Transverse colon (tissue), 4 donors: ENCODE results near the gene SPEN. TPM values are rescaled to one million over a fixed set of nuclear protein-coding genes. Genes with fewer than 3 reads are reported as not detected.

Experiments used
- DNase-seq: peaks from one replicate; pipeline ENCODE4 v3.0.0-alpha.2; 2019
- H3K27ac ChIP-seq, 4 donors: fragments of 200-600 bp; sonication (generic); 2 replicates each; pipeline ENCODE4 v1.5.1; 2016 to 2018; ENCODE audit warnings: inconsistent platforms in 4 of 4
- H3K27me3 ChIP-seq: fragments of 200-600 bp; sonication (generic); 2 replicates; pipeline ENCODE4 v1.5.1; 2017; ENCODE audit warnings: inconsistent platforms
- H3K36me3 ChIP-seq, 4 donors: fragments of 200-600 bp; sonication (generic); 2 replicates each; pipeline ENCODE4 v1.5.1; 2017 to 2019; ENCODE audit warnings: inconsistent platforms in 4 of 4
- H3K4me1 ChIP-seq, 4 donors: fragments of 200-600 bp; sonication (generic); 2 replicates each; pipeline ENCODE4 v1.5.1; 2017 to 2020; ENCODE audit warnings: inconsistent platforms in 4 of 4
- H3K4me3 ChIP-seq, 4 donors: fragments of 200-600 bp; sonication (generic); 1 replicate in 1 of 4; 2 replicates in 3 of 4; pipeline versions ENCODE4 v1.5.1 to v1.6.1; 2017 to 2019; ENCODE audit warnings: inconsistent platforms in 4 of 4
- H3K9me3 ChIP-seq, 2 donors: fragments of 200-600 bp; sonication (generic); 2 replicates each; pipeline ENCODE4 v1.5.1; 2017 to 2019; ENCODE audit warnings: inconsistent platforms in 2 of 2
- EP300 ChIP-seq: sonication (generic); formaldehyde crosslinking; IDR thresholded peaks from one replicate; pipeline ENCODE4 v1.6.1; 2017; ENCODE audit warnings: antibody characterized with exemption, low read depth
- POLR2A ChIP-seq: fragments of 450-650 bp; IDR thresholded peaks from one replicate; pipeline ENCODE4 v1.6.1; 2016; ENCODE audit warnings: antibody characterized with exemption, mild to moderate bottlenecking, moderate library complexity
- POLR2AphosphoS5 ChIP-seq, 3 donors: sonication (generic); formaldehyde crosslinking; IDR thresholded peaks; one replicate each; pipeline ENCODE4 v1.6.1; 2016; ENCODE audit warnings: antibody characterized with exemption in 3 of 3
- WGBS, 2 donors: methylation state at CpG; one replicate each; pipeline ENCODE4 v1.1.5; 2018; ENCODE audit warnings: low coverage in 1 of 2; 5-methylcytosine and 5-hydroxymethylcytosine counted together
- in situ Hi-C, 4 donors: fragments of 200-750 bp; cut with MboI; loops; one replicate each; pipeline versions ENCODE4 v1.15.0 to v1.15.1; 2017; ENCODE audit warnings: low sequenced_read_pairs in 3 of 4, low pct_ligation_motif_present in 1 of 4, low pct_unique_long_range_greater_than_20kb in 1 of 4
- intact Hi-C: fragments of 100-400 bp; cut with DNase I; formaldehyde crosslinking; loops from one replicate; pipeline ENCODE4 v1.15.1; 2023; ENCODE audit warnings: low total_unique reads
- total RNA-seq, 4 donors: library from RNA; depleted of rRNA; stranded (reverse); fragments of >200 nt; gene quantifications; one replicate each; pipeline ENCODE4 v1.1.0, GENCODE V29; 2016
- TF ChIP-seq, protein P1 (sequence below), 5 experiments: fragments of 200-600 bp in 3 of 5; fragments of 450-650 bp in 2 of 5; sonication (generic) in 3 of 5; IDR thresholded peaks; 1 replicate in 2 of 5; 2 replicates in 3 of 5; pipeline ENCODE4 v1.5.1; 2016 to 2017; ENCODE audit warnings: antibody characterized with exemption in 5 of 5, inconsistent platforms in 3 of 5, mild to moderate bottlenecking in 2 of 5, moderate library complexity in 1 of 5

The SPEN gene
- total RNA-seq, 4 donors from 2014 or later = 28.4 to 81.9 (median 42.6) TPM

- peak overlapping the region in 2 of 4 donors; percentile 11 to 90 for H3K27ac ChIP-seq
- no peaks in the 10 kb centered on the region for H3K27me3 ChIP-seq
- H3K4me3 ChIP-seq = no peak overlapping the region
- 80 to 90% methylated on average over 1 to 10 of the region's 10 CpGs for WGBS, 2 donors
- in situ Hi-C loops = no loop called here
- no peak for DNase-seq
- no peaks in the 10 kb centered on the region for H3K9me3 ChIP-seq
- TF ChIP-seq POLR2A = no peak
- no peak for TF ChIP-seq POLR2AphosphoS5 (IDR thresholded peaks at IDR 0.05)
- intact Hi-C loops = loop anchor here (10.0 kb wide), 1 partner anchor 63 kb away; no protein-coding TSS in a partner anchor
- peaks cover 0 to 26% (median 11%) of the 10 kb centered on the region in 4 donors for H3K36me3 ChIP-seq
- H3K4me1 ChIP-seq = peaks cover 25 to 37% (median 33%) of the 10 kb centered on the region in 4 donors
These were observed 100.0 kb downstream of the SPEN start for GRCh38 chr1:15947382-15948090.

- TF ChIP-seq POLR2A (no peak), EP300 (no peak), POLR2AphosphoS5 (IDR thresholded peaks at IDR 0.05) (no peak)
- TF ChIP-seq, protein P1, sequence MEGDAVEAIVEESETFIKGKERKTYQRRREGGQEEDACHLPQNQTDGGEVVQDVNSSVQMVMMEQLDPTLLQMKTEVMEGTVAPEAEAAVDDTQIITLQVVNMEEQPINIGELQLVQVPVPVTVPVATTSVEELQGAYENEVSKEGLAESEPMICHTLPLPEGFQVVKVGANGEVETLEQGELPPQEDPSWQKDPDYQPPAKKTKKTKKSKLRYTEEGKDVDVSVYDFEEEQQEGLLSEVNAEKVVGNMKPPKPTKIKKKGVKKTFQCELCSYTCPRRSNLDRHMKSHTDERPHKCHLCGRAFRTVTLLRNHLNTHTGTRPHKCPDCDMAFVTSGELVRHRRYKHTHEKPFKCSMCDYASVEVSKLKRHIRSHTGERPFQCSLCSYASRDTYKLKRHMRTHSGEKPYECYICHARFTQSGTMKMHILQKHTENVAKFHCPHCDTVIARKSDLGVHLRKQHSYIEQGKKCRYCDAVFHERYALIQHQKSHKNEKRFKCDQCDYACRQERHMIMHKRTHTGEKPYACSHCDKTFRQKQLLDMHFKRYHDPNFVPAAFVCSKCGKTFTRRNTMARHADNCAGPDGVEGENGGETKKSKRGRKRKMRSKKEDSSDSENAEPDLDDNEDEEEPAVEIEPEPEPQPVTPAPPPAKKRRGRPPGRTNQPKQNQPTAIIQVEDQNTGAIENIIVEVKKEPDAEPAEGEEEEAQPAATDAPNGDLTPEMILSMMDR (IDR thresholded peaks at IDR 0.05) = no peak
- Histone ChIP-seq H3K27ac (peak overlapping the region; percentile 83 to 90 (median 90)), H3K4me1 (peaks cover 25 to 41% (median 33%) of the 10 kb centered on the region in 4 donors), H3K9me3 (no peaks in the 10 kb centered on the region), H3K36me3 (peaks cover 0 to 20% (median 8%) of the 10 kb centered on the region in 4 donors), H3K4me3 (no peak overlapping the region), H3K27me3 (no peaks in the 10 kb centered on the region)
- intact Hi-C loops = loop anchor here (10.0 kb wide), 1 partner anchor 63 kb away; no protein-coding TSS in a partner anchor
- DNase-seq = no peak
- in situ Hi-C loops = no loop called here
- 78% methylated on average over 16 of the region's 16 CpGs; no CpG with 5 or more reads in 1 of the 2 donors for WGBS, 2 donors
These were observed 100.6 kb downstream of the SPEN start for GRCh38 chr1:15948091-15948591.

DNA sequence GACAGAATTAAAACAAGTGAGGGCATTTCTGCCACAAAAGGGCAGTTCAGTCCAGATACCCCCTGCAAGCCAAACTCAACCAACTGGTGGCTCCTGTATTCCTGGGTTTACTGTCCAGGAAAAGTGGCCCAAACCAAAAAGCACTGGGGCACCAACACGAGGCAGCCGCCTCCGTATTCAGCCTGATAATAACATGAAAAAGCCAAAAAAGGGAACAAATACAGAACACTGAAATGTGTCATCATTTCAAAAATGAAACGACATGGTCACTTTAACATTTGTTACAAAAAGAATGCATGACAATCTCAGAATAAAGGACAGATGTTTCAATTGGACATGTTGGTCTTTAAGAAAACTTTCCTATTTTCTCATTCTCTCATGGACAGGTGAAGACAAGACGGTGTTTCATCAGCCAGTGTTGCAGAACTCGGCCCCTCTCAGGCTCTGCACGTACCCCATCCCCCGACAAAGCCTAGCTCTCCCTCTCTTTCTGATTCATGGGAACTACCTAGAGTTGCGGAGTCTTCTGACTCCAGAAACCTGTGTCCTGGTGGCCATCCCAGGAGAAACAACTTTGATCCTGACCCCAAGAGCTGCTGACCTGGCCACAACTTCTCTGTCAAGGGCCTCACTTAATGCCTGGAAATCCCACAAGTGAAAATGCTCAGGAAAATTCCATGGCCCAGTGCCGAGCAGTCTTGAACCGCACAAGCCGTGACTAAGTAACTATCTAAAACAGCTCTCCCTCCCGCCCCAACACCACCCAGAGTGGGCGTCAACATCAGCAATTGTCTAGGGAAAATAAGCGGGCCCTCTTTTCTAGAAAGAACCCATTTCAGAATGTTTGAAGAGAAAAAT lies 101.3 kb downstream of the SPEN start:
- intact Hi-C loops = loop anchor here (10.0 kb wide), 1 partner anchor 64 kb away; no protein-coding TSS in a partner anchor
- in situ Hi-C loops = no loop called here
- no peak for TF ChIP-seq POLR2A
- TF ChIP-seq, protein P1 (IDR thresholded peaks at IDR 0.05) = peak in 1 of 5 experiments; percentile 11
- no peak for TF ChIP-seq EP300
- Histone ChIP-seq H3K4me3 (peak overlapping the region in 2 of 4 donors; percentile 12 to 15), H3K36me3 (peaks cover 0 to 15% (median 5%) of the 10 kb centered on the region in 4 donors), H3K9me3 (no peaks in the 10 kb centered on the region), H3K27ac (peak overlapping the region; percentile 83 to 90 (median 90)), H3K27me3 (no peaks in the 10 kb centered on the region), H3K4me1 (peaks cover 25 to 41% (median 34%) of the 10 kb centered on the region in 4 donors)
- peak; percentile 60 for DNase-seq
- WGBS, 2 donors = 55 to 68% methylated on average over 6 to 15 of the region's 15 CpGs

GRCh38 chr1:15949453-15950245 lies 102.1 kb downstream of the SPEN start:
- Histone ChIP-seq H3K9me3 (no peaks in the 10 kb centered on the region), H3K27me3 (no peaks in the 10 kb centered on the region), H3K36me3 (peaks cover 0 to 8% (median under 1%) of the 10 kb centered on the region in 4 donors), H3K27ac (peak overlapping the region; percentile 83 to 90 (median 90)), H3K4me1 (peaks cover 25 to 48% (median 36%) of the 10 kb centered on the region in 4 donors), H3K4me3 (peak overlapping the region in 2 of 4 donors; percentile 12 to 15)
- TF ChIP-seq POLR2AphosphoS5 (IDR thresholded peaks at IDR 0.05) = peak in 2 of 3 donors; percentile 68 to 72
- TF ChIP-seq, protein P1 (IDR thresholded peaks at IDR 0.05) = no peak
- WGBS, 2 donors = 49 to 67% methylated on average over 3 to 23 of the region's 25 CpGs
- in situ Hi-C loops (no loop called here), intact Hi-C loops (loop anchor here (10.0 kb wide), 1 partner anchor 65 kb away; no protein-coding TSS in a partner anchor)
- DNase-seq = peak; percentile 88
